ENCODE measurements around the gene IDI2. TPM values are rescaled to one million over a fixed set of nuclear protein-coding genes. Genes with fewer than 3 reads are reported as not detected.

IDI2 gene
- total RNA-seq, 2 experiments from 2014 or later = not detected

DNA sequence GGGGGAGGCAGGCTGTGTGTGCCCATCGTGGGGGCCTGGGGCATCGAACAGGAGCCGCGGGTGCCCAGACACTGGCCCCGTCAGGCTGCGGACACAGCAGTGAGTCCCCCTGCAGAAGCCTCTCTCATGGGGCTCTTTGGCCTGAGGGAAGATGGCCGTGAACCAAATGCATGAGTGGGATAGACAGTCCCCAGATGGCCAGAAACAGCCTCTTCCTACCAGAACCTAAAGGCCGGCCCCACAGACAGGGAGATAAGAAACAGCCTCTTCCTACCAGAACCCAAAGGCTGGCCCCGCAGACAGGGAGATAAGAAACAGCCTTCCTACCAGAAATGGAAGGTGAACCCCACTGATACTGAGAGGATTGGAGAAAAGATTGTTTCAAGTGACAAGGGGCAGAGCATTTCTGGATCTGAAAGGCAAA lies 16.6 kb downstream of the IDI2 start:
- H3K36me3 Mint-ChIP-seq (ENCODE audit: low read depth) = peaks cover 71% of the 10 kb centered on the region
- H3K27me3 Mint-ChIP-seq = no peaks in the 10 kb centered on the region
- CTCF ChIA-PET = no interaction called here
- no peak for DNase-seq
- H3K4me3 Mint-ChIP-seq = no peak overlapping the region
- intact Hi-C loops (cut with micrococcal nuclease) = no loop called here
- no peaks in the 10 kb centered on the region for H3K9me3 Mint-ChIP-seq
- H3K4me1 Mint-ChIP-seq (ENCODE audit: low read depth) = peaks cover 14% of the 10 kb centered on the region
- ATAC-seq = no peak
- POLR2A ChIA-PET = interaction anchor here (1.2 to 2.9 kb wide), 3 partner anchors 8 to 15 kb away, joined by 3 to 10 read pairs (median 8); no protein-coding TSS in a partner anchor
- TF ChIP-seq, protein P1, sequence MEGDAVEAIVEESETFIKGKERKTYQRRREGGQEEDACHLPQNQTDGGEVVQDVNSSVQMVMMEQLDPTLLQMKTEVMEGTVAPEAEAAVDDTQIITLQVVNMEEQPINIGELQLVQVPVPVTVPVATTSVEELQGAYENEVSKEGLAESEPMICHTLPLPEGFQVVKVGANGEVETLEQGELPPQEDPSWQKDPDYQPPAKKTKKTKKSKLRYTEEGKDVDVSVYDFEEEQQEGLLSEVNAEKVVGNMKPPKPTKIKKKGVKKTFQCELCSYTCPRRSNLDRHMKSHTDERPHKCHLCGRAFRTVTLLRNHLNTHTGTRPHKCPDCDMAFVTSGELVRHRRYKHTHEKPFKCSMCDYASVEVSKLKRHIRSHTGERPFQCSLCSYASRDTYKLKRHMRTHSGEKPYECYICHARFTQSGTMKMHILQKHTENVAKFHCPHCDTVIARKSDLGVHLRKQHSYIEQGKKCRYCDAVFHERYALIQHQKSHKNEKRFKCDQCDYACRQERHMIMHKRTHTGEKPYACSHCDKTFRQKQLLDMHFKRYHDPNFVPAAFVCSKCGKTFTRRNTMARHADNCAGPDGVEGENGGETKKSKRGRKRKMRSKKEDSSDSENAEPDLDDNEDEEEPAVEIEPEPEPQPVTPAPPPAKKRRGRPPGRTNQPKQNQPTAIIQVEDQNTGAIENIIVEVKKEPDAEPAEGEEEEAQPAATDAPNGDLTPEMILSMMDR (IDR thresholded peaks at IDR 0.05) = no peak
- peak overlapping the region; percentile 83 for H3K27ac Mint-ChIP-seq

DNA sequence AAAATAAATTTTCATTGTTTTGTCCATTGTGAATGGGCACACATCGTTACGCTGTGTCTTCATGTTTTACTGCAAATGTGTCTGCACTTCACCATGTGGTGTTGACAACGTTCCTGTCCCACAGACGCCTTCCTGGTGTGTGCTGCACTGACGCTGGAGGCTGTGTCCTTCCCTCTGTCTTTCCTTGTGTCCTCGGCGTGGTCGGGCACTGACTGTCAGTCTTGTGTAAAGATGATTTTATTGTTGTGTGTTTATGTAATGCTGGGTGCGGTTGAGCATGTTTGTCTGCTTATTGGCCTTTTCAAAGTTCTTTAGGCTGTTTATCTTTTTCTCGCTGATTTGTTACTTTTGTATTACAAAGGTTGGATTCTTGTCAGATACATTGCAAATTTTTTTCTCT lies 18.1 kb downstream of the IDI2 start:
- peak overlapping the region; percentile 39 for H3K27ac Mint-ChIP-seq
- intact Hi-C loops (cut with micrococcal nuclease) = no loop called here
- H3K27me3 Mint-ChIP-seq = no peaks in the 10 kb centered on the region
- H3K36me3 Mint-ChIP-seq (ENCODE audit: low read depth) = peaks cover 76% of the 10 kb centered on the region
- POLR2A ChIA-PET = interaction anchor here (1.5 to 2.6 kb wide), 2 partner anchors 9 to 29 kb away, joined by 3 to 10 read pairs; no protein-coding TSS in a partner anchor
- CTCF ChIA-PET = no interaction called here
- ATAC-seq = no peak
- no peaks in the 10 kb centered on the region for H3K9me3 Mint-ChIP-seq
- DNase-seq = no peak
- H3K4me1 Mint-ChIP-seq (ENCODE audit: low read depth) = peaks cover 18% of the 10 kb centered on the region
- no peak overlapping the region for H3K4me3 Mint-ChIP-seq
- TF ChIP-seq, protein P1 (IDR thresholded peaks at IDR 0.05) = no peak

DNA sequence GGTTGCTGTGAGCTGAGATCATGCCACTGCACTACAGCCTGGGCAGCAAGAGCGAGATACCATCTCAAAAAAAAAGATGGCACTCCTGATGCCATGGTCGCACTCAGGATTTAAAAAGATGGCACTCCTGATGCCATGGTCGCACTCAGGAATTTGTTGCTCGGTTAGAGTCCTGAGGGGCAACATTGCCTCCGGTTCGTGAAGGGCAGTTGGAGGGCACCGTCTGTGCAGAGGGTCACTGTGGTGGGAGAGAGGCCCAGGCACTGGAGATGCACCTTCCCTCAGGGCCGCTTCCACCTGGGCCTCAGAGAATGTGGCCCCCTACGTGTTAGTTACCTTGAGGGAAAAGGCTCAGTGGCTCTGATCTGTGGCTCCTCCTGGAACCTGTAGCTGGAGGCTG lies 19.1 kb downstream of the IDI2 start:
- POLR2A ChIA-PET = interaction anchor here (1.5 kb wide), 1 partner anchor 30 kb away, joined by 3 read pairs; no protein-coding TSS in a partner anchor
- Mint-ChIP-seq H3K36me3 (ENCODE audit: low read depth) (peaks cover 76% of the 10 kb centered on the region), H3K27ac (no peak overlapping the region), H3K27me3 (no peaks in the 10 kb centered on the region), H3K9me3 (peaks cover 4% of the 10 kb centered on the region), H3K4me3 (no peak overlapping the region), H3K4me1 (ENCODE audit: low read depth) (peaks cover 23% of the 10 kb centered on the region)
- no peak for ATAC-seq
- CTCF ChIA-PET = no interaction called here
- DNase-seq = no peak
- intact Hi-C loops (cut with micrococcal nuclease) = no loop called here
- TF ChIP-seq, protein P1 (IDR thresholded peaks at IDR 0.05) = no peak

DNA sequence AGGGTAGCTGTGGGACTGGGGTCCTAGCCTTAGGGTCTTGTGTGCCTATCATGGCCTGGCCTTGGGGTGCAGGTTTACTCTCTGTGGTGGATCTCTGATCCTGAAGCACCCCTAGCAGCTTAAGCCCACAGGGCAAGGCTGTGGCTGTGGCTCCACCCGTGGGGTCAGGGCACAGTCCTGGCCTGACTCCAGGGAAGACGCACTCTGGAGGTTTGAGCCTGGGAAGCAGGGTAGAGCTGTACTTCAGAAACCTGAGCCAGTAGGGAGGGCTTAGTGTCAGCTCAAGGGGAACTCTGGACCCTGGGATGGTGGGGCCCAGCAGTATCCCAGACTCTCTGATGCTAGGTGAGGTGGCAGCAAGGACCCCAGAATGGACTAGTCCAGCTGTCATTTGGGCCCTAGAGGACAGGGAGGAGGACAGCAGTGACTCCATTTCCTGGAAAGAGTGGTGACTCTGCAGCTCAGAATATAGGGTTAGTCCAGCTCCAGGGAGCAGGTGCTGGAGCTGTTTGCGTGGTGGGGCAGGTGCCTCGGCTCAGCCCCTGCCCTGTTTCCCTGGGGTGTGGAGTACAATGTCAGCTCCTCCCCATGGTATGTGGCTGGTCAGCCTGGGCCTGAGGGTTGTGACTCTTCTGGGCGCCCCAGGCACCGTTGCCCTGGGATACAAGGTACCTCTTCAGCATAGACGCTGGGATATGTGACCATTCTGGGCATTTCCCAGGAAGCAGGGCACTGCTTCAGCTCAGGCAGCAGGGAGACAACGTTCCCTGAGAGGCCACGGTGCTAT lies 21.6 kb downstream of the IDI2 start:
- Mint-ChIP-seq H3K4me1 (ENCODE audit: low read depth) (peaks cover 24% of the 10 kb centered on the region), H3K27me3 (no peaks in the 10 kb centered on the region), H3K36me3 (ENCODE audit: low read depth) (peaks cover 76% of the 10 kb centered on the region), H3K9me3 (peaks cover 8% of the 10 kb centered on the region), H3K4me3 (no peak overlapping the region), H3K27ac (no peak overlapping the region)
- intact Hi-C loops (cut with micrococcal nuclease) = no loop called here
- DNase-seq (no peak), ATAC-seq (no peak)
- POLR2A ChIA-PET = interaction anchor here (0.7 to 2.7 kb wide), 7 partner anchors 10 to 55 kb away, joined by 3 to 18 read pairs (median 6); no protein-coding TSS in a partner anchor
- TF ChIP-seq, protein P1 (IDR thresholded peaks at IDR 0.05) = no peak
- CTCF ChIA-PET = interaction anchor here (0.9 to 1.0 kb wide), 2 partner anchors 8 to 69 kb away, joined by 3 read pairs; no protein-coding TSS in a partner anchor

DNA sequence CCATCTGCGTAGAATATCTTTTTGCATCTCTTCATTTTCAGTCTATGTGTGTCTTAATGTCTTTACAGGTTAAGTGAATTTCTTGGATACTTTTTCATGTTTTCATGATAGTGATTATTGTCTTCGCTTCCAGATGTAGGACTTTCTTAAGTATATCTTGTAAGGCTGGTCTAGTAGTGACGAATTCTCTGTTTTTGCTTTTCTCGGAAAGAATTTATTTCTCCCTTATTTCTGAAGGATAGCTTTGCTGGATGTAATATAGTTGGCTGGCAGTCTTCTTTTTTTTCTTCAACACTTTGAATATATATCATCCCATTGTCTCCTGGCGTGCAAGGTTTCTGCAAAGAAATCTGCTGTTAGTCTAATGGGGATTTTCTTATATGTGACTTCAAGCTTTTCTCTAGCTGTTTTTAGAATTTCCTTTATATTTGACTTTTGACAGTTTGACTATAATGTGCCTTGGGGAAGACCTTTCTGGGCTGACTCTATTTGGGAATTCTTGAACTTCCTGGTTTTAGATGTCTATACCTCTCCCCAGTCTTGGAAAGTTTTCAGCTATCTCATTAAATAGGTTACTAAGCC lies 23.1 kb downstream of the IDI2 start:
- intact Hi-C loops (cut with micrococcal nuclease) = no loop called here
- H3K27me3 Mint-ChIP-seq = no peaks in the 10 kb centered on the region
- ChIA-PET CTCF (interaction anchor here (0.8 kb wide), 1 partner anchor 34 kb away, joined by 3 read pairs; no protein-coding TSS in a partner anchor), POLR2A (interaction anchor here (0.7 to 2.7 kb wide), 3 partner anchors 8 to 78 kb away, joined by 3 to 18 read pairs (median 9); no protein-coding TSS in a partner anchor)
- ATAC-seq = no peak
- no peak overlapping the region for H3K4me3 Mint-ChIP-seq
- TF ChIP-seq, protein P1 (IDR thresholded peaks at IDR 0.05) = no peak
- H3K36me3 Mint-ChIP-seq (ENCODE audit: low read depth) = peaks cover 79% of the 10 kb centered on the region
- peaks cover 8% of the 10 kb centered on the region for H3K9me3 Mint-ChIP-seq
- DNase-seq = no peak
- no peak overlapping the region for H3K27ac Mint-ChIP-seq
- peaks cover 21% of the 10 kb centered on the region for H3K4me1 Mint-ChIP-seq (ENCODE audit: low read depth)
